Activated CD4-positive, CD25-positive, alpha-beta regulatory T cell treated with anti-CD3 and anti-CD28 coated beads, Interleukin-2, amount 50 U/mL, for 72 hours (primary cell): ENCODE measurements around the gene MSANTD1.

Experiments used
- DNase-seq: peaks from one replicate; pipeline ENCODE4 v3.0.0; 2021

The MSANTD1 gene

DNA sequence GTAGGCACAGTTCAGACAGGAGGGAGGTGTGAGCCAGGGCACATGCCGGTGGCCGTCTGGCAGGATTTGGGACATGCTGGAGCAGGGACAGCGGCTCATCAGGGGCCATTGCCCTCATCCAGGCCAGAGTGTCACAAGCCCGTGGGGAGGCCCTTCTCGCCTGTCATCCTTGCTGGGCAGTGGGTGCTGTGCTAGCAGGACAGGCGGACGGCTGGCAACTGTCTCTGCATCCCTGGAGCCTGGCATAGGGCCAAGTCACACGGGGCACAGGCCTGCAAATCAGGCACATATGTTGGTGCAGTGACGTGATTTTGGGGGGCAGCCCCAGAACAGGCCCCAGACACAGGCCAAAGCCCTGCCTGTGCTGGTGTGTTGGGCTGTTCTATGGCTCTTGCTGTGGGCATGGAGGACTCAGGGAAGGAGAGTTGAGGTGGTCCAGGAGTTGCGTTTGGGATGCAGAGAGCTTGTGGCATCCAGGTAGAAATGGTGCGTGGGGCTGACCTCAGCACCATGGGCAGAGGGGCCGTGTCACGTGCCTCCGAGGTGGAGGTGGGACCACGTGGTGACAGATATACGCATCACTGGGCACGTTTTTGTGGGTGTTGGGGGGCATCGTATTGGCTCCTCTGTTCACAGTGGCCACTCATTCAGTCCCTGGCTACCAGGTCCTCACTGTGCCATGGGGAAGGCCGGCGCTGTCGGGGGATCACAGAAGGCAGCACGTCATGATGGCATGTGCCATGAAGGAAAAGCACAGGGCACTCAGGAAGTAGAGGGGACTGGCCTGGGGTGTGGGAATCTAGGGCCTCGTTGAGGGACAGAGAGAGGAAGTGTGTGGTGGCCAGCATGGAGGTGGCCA, 14.6 kb upstream of the MSANTD1 start:
- DNase-seq, result no peak

DNA sequence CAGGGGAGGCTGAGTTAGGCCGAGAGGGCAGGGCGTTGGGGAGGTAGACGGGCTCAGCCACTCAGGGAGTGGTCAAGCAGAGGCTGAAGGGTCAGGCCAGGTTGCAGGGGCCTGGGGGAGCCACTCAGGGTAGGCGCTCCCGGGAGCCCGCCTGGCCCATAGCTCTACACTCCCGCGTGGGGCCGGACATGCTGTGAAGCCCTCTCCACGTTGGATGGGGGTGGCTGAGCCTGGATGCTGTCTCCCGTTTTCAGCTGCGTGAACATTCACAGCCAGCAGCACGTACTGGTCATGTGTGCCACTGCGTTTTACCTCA, 14.0 kb upstream of the MSANTD1 start:
- DNase-seq, result no peak

DNA sequence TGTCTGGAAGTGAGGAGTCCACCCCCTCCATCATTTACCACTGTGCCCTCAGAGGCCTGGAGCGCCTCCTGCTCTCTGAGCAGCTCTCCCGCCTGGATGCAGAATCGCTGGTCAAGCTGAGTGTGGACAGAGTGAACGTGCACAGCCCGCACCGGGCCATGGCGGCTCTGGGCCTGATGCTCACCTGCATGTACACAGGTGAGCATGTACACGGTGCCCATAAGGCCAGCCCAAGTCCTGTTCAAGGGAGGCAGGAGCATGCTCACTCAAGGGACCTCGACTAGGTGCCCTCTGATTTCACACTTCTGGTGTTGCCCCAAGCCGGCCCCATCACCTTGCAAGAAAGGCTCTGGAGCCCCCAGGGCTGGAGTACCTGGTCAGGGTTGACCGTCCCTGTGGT, 13.4 kb upstream of the MSANTD1 start:
- DNase-seq, result no peak

DNA sequence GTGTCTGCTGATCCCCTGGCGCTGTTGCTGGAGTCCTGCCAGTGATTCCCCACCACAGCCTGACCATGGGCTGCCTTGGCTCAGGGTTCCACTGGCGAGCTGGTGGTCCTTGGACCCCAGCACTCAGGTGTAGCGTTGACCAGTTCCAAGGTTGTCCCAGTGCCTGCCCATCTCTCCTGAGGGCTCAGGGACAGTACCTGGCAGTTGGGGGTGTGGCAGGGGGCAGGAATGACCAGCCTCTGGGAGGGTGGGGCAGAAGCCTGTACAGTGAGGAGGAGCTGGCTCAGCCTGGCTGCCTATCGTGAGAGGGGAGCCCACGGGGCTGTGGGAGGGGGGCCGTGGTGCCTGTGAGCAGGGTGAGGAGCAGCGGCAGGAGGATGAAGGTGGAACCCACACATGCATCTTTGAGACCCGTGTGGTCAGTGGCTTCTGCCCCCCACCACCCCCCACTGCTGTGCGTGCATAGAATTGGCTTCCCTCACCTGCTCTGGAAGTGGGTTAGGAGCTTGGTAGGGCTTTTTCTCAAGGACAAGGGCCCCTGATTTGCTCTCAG, 12.6 kb upstream of the MSANTD1 start:
- DNase-seq, result no peak

DNA sequence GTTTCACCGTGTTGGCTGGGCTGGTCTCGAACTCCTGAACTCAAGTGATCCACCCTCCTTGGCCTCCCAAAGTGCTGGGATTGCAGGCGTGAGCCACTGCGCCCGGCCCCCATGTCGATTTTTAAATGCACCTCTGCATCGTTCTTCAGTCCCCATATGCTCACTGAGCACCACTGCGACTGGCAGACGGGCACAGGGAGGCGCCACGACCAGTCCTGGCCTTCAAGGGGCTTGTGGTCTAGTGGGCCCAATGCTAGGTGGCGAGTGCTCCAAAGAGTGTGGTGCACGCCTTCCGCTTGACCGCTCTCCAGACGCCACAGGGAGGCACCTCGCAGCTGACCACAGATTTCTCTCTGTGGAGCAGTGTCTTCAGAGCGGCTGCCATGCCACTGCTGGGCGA, 11.7 kb upstream of the MSANTD1 start:
- no peak for DNase-seq

DNA sequence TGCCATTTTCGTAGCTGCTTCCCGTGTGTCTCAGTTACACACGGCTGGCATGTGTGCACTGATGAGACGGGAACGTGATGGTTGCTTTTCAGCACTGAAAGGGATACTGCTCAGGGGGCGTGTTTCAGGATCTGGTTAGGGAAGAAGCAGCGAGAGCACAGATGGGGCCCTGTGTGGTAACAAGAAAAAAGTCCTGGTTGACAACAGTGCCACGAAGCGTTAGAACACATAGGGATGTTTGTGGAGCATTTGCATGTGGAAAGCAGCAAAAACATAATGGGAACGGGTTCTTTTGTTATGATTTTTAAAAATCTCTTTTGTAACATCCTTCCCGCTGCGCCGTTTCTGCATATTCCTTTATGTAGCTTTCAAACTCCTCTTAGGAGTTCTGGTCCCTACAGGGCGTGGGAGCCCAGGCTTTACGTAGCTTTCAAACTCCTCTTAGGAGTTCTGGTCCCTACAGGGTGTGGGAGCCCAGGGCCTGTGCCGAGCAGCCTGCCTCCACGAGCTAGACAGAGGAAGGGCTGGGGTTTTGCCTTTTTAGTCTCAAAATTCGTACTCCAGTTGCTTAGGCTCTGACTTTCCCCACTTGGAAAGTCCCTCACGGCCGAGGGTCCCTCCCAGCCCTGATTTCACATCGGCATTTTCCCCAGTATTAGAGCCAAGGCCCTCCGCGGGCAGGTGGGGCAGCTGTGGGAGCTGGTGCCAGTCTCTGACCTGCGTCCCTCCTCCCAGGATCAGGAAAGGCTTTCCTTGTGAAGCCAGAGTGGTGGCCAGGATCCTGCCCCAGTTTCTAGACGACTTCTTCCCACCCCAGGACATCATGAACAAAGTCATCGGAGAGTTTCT, 11.0 kb upstream of the MSANTD1 start:
- no peak for DNase-seq

DNA sequence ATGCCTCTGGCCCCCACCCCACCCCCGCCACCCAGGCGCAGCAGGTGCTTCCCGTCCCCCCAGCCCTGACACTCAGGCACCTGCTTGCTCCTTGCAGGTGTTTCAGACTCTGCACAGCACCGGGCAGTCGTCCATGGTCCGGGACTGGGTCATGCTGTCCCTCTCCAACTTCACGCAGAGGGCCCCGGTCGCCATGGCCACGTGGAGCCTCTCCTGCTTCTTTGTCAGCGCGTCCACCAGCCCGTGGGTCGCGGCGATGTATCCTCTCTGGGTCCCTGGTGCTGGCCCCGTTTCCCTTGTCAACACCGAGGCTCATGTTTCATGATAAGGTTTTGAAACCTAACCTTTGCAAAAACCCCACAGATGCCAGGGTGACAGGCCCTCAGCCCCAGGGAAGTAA, 10.2 kb upstream of the MSANTD1 start:
- no peak for DNase-seq

DNA sequence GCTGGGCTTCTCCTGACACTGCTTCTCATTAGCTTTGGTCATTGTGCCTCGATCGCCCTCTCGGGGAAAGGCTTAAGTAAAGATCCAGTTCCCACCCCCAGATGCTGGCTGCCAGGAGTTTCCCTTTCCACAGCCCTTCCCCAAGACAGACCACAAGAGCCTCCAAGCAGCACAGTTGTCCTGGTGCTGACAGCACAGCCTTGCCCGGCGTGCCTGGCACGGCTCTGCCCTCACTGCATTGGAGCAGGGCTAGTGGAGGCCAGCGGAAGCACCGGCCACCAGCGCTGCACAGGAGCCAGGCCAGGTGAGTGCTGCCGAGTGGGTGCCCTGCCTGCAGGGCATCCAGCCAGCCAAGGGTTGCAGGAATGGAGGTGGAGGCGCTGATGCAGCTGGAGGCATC, 9.7 kb upstream of the MSANTD1 start:
- DNase-seq, result no peak

DNA sequence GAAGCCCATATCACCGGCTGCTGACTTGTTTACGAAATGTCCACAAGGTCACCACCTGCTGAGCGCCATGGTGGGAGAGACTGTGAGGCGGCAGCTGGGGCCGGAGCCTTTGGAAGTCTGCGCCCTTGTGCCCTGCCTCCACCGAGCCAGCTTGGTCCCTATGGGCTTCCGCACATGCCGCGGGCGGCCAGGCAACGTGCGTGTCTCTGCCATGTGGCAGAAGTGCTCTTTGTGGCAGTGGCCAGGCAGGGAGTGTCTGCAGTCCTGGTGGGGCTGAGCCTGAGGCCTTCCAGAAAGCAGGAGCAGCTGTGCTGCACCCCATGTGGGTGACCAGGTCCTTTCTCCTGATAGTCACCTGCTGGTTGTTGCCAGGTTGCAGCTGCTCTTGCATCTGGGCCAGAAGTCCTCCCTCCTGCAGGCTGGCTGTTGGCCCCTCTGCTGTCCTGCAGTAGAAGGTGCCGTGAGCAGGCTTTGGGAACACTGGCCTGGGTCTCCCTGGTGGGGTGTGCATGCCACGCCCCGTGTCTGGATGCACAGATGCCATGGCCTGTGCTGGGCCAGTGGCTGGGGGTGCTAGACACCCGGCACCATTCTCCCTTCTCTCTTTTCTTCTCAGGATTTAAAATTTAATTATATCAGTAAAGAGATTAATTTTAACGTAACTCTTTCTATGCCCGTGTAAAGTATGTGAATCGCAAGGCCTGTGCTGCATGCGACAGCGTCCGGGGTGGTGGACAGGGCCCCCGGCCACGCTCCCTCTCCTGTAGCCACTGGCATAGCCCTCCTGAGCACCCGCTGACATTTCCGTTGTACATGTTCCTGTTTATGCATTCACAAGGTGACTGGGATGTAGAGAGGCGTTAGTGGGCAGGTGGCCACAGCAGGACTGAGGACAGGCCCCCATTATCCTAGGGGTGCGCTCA, 8.7 kb upstream of the MSANTD1 start:
- DNase-seq, result no peak

DNA sequence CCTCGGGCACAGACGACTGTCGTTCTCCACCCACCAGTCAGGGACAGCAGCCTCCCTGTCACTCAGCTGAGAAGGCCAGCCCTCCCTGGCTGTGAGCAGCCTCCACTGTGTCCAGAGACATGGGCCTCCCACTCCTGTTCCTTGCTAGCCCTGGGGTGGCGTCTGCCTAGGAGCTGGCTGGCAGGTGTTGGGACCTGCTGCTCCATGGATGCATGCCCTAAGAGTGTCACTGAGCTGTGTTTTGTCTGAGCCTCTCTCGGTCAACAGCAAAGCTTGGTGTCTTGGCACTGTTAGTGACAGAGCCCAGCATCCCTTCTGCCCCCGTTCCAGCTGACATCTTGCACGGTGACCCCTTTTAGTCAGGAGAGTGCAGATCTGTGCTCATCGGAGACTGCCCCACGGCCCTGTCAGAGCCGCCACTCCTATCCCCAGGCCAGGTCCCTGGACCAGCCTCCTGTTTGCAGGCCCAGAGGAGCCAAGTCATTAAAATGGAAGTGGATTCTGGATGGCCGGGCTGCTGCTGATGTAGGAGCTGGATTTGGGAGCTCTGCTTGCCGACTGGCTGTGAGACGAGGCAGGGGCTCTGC, 7.9 kb upstream of the MSANTD1 start:
- DNase-seq, result no peak

DNA sequence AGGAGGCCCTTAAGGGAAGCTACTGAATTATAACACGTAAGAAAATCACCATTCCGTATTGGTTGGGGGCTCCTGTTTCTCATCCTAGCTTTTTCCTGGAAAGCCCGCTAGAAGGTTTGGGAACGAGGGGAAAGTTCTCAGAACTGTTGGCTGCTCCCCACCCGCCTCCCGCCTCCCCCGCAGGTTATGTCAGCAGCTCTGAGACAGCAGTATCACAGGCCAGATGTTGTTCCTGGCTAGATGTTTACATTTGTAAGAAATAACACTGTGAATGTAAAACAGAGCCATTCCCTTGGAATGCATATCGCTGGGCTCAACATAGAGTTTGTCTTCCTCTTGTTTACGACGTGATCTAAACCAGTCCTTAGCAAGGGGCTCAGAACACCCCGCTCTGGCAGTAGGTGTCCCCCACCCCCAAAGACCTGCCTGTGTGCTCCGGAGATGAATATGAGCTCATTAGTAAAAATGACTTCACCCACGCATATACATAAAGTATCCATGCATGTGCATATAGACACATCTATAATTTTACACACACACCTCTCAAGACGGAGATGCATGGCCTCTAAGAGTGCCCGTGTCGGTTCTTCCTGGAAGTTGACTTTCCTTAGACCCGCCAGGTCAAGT, 6.9 kb upstream of the MSANTD1 start:
- DNase-seq, result no peak

DNA sequence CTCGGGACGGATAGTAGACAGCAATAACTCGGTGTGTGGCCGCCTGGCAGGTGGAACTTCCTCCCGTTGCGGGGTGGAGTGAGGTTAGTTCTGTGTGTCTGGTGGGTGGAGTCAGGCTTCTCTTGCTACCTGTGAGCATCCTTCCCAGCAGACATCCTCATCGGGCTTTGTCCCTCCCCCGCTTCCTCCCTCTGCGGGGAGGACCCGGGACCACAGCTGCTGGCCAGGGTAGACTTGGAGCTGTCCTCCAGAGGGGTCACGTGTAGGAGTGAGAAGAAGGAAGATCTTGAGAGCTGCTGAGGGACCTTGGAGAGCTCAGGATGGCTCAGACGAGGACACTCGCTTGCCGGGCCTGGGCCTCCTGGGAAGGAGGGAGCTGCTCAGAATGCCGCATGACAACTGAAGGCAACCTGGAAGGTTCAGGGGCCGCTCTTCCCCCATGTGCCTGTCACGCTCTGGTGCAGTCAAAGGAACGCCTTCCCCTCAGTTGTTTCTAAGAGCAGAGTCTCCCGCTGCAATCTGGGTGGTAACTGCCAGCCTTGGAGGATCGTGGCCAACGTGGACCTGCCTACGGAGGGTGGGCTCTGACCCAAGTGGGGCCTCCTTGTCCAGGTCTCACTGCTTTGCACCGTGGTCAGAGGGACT, 5.7 kb upstream of the MSANTD1 start:
- DNase-seq, result no peak

DNA sequence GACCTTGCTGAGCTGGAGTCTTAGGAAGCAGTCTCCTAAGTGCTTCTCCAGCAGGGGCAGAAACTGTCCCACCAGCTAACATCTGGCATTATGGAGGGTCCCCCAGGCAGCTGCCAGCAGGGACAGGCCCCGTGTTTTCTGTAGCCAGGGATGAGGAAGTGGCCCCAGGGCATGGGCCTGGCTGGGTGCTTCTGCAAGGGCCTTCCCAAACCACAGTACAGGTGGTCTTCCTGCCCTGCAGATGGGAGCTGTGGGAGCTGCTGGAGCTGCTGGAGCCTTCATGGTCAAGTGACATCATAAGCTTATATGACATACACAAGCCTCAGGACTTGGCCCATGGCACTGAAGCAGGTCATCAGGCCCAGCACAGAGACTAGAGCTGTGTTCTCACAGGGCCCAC, 5.0 kb upstream of the MSANTD1 start:
- no peak for DNase-seq

DNA sequence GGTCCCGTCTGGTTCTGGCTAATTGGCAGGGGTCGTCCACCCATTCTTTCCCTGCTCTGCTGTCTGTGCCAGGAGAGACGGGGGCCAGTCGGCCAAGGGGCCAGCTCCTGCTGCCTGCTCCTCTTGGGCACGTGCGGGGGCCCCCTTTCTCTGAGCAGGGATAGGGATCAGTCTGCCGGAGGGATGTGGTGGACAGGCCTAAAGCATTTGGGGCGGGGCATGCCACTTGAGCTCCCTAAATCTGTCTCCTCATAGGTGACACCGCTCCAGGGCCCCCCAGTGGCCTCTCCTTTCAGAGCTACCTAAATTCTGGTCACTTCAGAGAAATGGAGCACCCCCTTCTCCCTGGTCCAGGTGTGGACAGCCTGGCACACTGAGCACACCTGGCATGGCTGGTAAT, 4.2 kb upstream of the MSANTD1 start:
- no peak for DNase-seq

DNA sequence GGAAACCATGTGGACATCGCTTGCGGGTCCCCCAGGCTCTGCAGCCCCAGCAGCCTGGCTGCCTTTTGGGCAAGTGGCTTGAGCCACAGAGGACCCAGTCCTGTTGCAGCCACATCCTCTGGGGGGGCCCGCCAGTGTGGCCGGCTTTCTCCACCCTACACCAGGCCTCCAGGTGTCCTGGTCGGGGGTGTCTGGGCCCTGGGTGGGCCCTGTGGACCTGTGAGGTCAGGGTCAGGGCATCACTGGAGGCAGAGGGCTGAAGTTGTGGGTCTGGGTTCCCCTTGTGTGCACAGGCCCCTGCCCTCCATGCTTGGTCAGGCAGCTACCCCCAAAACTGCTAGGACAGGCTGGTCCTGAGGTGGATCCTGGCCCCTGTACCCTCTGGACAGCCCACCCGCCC, 3.3 kb upstream of the MSANTD1 start:
- no peak for DNase-seq

DNA sequence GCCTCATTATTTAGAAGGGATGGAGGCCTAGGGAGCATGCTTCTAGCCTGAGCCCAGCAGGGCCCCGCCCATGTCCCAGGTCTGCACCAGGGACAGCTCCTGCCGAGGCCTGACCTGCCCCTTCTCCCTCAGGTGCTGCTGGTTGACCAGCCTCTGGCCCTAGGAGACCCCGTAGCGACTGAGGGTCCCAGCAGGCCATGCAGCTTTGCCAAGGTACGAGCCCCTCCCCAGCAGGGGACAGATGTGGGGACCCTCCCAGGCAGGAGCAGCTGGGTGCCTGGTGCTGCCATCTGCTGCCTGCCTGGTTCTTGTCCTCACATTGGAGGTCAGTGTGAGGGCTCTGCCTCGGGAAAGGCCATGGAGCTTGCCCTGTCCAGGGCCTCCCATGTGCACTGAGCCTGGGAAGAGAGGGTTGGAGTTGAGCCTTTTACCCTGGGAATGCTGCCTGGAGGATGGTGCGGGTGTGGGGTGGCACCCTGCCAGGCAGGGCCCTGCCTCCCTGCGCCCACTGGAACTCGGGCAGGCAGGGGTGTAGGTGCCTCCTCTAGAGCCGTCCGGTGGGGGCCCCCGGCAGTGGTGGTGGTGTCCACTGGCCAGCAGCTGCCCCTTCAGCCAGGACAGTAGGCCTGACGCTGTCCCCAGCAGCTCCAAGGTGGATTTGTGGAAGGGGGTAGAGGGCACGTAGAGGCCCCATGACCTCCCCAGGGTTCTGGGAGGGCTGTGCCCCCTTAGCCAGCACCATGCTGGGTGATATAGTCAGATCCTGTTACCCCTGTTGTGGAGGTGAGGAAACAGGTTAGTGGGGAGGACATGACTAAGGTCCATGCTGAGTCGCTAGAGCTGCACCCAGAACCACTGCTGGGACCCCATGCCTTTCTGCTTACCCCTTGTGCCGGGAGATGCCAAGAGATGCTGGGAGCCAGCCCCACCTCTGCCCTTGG, 2.2 kb upstream of the MSANTD1 start:
- DNase-seq, result no peak

DNA sequence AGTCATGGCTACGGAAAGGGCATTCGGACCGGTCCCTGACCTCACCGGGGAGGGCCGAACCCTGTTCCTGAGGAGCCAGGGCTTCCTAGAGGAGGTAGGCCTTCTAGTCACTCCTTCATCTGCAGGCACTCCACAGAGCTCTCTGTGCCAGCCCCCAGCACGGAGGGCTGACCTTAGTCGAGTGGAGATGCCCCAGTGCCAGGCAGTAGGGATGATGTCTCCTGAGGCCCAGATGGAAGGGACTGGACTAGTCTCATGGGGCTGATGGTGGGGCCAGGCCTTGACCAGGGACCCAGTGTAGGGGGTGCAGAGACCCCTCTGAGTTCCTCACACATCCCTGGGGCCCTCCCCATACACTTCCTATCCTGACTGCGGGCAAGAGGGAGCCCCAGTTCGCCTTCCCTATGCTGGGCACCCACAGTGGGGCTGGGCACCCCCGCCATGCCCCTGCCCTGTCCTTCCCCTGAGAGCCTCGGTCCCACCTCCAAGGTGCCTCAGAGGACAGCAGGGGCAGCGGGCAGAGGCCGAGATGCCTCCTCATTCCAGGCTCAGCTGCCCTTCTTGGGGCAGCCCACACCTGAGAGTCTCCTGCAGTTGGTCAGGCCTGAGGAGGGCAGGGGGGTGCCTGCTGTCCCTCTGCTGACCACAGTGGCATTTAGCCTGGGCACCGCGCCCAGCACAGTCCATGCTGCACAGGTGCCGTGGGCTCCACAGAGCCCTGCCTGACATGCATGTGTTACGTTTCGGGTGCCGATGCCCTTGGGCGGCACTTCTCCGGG, 1.4 kb upstream of the MSANTD1 start:
- DNase-seq, result no peak

DNA sequence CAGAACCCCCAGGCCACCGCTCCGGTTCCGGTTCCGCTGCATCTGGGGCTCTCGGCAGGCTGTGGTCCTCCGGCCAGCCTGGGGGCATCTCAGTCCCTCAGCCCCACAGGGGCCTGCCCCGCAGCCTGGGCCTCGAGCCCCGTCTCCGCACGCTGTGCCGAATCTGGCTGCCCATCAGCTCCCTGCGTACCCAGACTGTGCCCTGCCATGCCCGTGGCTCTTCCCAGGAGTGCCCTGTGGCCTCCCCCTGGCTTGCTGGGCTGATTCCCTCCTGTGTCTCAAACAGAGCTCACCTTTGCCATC, 830 bp upstream of the MSANTD1 start:
- DNase-seq, result no peak

DNA sequence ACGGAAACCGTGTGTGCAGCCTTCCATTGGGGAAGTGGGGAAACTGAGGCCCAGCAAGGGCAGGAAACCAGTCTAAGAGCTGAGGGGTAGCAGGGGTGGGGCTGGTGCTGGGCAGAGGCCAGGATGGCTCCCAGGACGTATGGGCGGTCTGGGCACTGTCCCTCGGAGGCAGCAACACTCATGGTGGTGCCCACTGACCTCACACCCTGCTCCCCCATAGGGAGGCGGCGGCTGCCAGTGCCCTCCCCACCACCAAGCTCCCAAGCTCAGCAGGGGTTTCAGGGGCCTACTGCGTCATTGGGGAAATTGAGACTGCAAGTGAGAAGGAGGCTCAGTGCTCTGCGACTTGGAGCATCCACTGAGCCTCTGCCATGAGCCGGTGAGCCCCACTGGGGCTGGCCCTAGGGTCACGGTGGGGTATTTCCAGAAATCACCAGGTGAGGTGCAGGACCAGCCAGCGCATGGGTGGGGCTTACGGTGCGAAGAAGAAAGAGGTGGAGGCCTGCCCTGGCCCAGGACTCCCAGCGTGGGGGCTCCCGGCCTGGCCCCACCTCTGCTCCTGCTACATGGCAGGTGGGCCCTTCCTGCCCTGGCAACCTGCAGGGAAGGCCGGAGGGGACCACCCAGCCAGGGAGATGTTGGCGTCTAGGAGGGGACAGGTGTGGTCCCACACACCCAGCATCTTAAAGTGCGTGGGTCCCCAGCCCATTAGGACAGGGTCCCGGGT, 915 bp downstream of the MSANTD1 start:
- no peak for DNase-seq
